HG03103 (cell line): ENCODE data around the gene ADGRA1.

Source experiments
- ATAC-seq: cut with Tn5 transposase; IDR thresholded peaks from one replicate; pipeline ENCODE4 v1.9.1; 2021; ENCODE audit warnings: low read depth; ENCODE audit not compliant: unreplicated experiment

The ADGRA1 gene

GRCh38 chr10:133160826-133161471 lies 73.2 kb downstream of the ADGRA1 start:
- ATAC-seq, result no peak

GRCh38 chr10:133161486-133162109 lies 73.9 kb downstream of the ADGRA1 start:
- ATAC-seq, result no peak

- ATAC-seq, result no peak
Measured at GRCh38 chr10:133162178-133162909, 74.6 kb downstream of the ADGRA1 start.

GRCh38 chr10:133162910-133163856 lies 75.5 kb downstream of the ADGRA1 start:
- no peak for ATAC-seq

GRCh38 chr10:133163889-133164815 lies 76.4 kb downstream of the ADGRA1 start:
- no peak for ATAC-seq

GRCh38 chr10:133164816-133165555 lies 77.3 kb downstream of the ADGRA1 start:
- ATAC-seq, result no peak

- no peak for ATAC-seq
Measured at GRCh38 chr10:133165556-133166503, 78.1 kb downstream of the ADGRA1 start.

- ATAC-seq, result no peak
Measured at GRCh38 chr10:133166504-133166827, 78.7 kb downstream of the ADGRA1 start.

- ATAC-seq, result no peak
Measured at GRCh38 chr10:133166828-133167692, 79.3 kb downstream of the ADGRA1 start.

- ATAC-seq, result no peak
Measured at GRCh38 chr10:133167693-133168616, 80.2 kb downstream of the ADGRA1 start.

GRCh38 chr10:133168617-133169031 lies 80.9 kb downstream of the ADGRA1 start:
- no peak for ATAC-seq

GRCh38 chr10:133169173-133169947 lies 81.6 kb downstream of the ADGRA1 start:
- no peak for ATAC-seq

GRCh38 chr10:133170092-133170491 lies 82.4 kb downstream of the ADGRA1 start:
- ATAC-seq, result no peak

GRCh38 chr10:133173860-133174640 lies 86.3 kb downstream of the ADGRA1 start:
- ATAC-seq, result no peak
